Body of pancreas (tissue), 4 donors: ENCODE results near the gene STIM2. TPM values are rescaled to one million over a fixed set of nuclear protein-coding genes. Genes with fewer than 3 reads are reported as not detected.

Source experiments
- ATAC-seq: fragments of 150-250 bp; one replicate; pipeline ENCODE4 v1.9.1; 2016
- DNase-seq, 4 donors: peaks; one replicate each; pipeline ENCODE4 v3.0.0-alpha.2; 2019
- H3K27ac ChIP-seq, 4 donors: fragments of 200-600 bp; sonication (generic); 1 replicate in 3 of 4; 2 replicates in 1 of 4; pipeline versions ENCODE4 v1.5.1 to v1.6.1; 2016 to 2019; ENCODE audit warnings: mild to moderate bottlenecking in 1 of 4, mixed read lengths in 1 of 4, moderate library complexity in 1 of 4
- H3K27me3 ChIP-seq, 2 donors: fragments of 200-600 bp; sonication (generic); one replicate each; pipeline ENCODE4 v1.6.0; 2016; ENCODE audit warnings: mild to moderate bottlenecking in 1 of 2
- H3K36me3 ChIP-seq, 2 donors: fragments of 200-600 bp; sonication (generic); replicated peaks in 1 of 2; 2 replicates each; pipeline ENCODE4 v1.5.1; 2016; ENCODE audit warnings: low read depth in 2 of 2; ENCODE audit not compliant: insufficient read depth in 1 of 2
- H3K4me1 ChIP-seq: fragments of 200-600 bp; sonication (generic); one replicate; pipeline ENCODE4 v1.6.0; 2016
- H3K4me3 ChIP-seq, 2 donors: fragments of 200-600 bp; sonication (generic); 1 replicate in 1 of 2; 2 replicates in 1 of 2; pipeline ENCODE4 v1.5.1; 2016 to 2019
- H3K9me3 ChIP-seq, 3 donors: fragments of 200-600 bp; sonication (generic); 1 replicate in 2 of 3; 2 replicates in 1 of 3; pipeline ENCODE4 v1.5.1; 2016
- CTCF ChIP-seq, 7 experiments: fragments of 450-650 bp in 4 of 7; fragments of 200-600 bp in 3 of 7; sonication (generic) in 3 of 7; IDR thresholded peaks; one replicate each; pipeline ENCODE4 v1.5.1; 2016 to 2019; ENCODE audit warnings: antibody characterized with exemption in 7 of 7
- POLR2A ChIP-seq, 3 donors: fragments of 450-650 bp; IDR thresholded peaks; one replicate each; pipeline ENCODE4 v1.6.1; 2016; ENCODE audit warnings: antibody characterized with exemption in 3 of 3, mild to moderate bottlenecking in 2 of 3
- WGBS, 2 donors: methylation state at CpG; one replicate each; pipeline ENCODE4 v1.1.5; 2017; 5-methylcytosine and 5-hydroxymethylcytosine counted together
- intact Hi-C: fragments of 100-400 bp; cut with DNase I; formaldehyde crosslinking; loops from one replicate; pipeline ENCODE4 v1.15.1; 2023
- total RNA-seq, 2 donors: library from RNA; depleted of rRNA; stranded (reverse); fragments of >200 nt; gene quantifications; one replicate each; pipeline ENCODE4 v1.1.0, GENCODE V29; 2016

The STIM2 gene
- total RNA-seq, 2 donors from 2014 or later, result 10.9 to 53.4 TPM

GRCh38 chr4:27042411-27042810 lies 181.8 kb downstream of the STIM2 start:
- 88 to 100% methylated on average over 2 of the region's 2 CpGs for WGBS, 2 donors
- Histone ChIP-seq H3K9me3 (no peaks in the 10 kb centered on the region), H3K4me1 (no peaks in the 10 kb centered on the region), H3K36me3 (no peaks in the 10 kb centered on the region), H3K4me3 (no peak overlapping the region), H3K27me3 (no peaks in the 10 kb centered on the region), H3K27ac (no peak overlapping the region)
- no peak for TF ChIP-seq POLR2A (IDR thresholded peaks at IDR 0.05)
- no peak for TF ChIP-seq CTCF (IDR thresholded peaks at IDR 0.05)
- ATAC-seq (no peak), DNase-seq (no peak)
- intact Hi-C loops, result no loop called here

- DNase-seq (no peak), ATAC-seq (no peak)
- intact Hi-C loops, result no loop called here
- H3K9me3 ChIP-seq, result no peaks in the 10 kb centered on the region
- no peaks in the 10 kb centered on the region for H3K4me1 ChIP-seq
- H3K27ac ChIP-seq, result no peak overlapping the region
- WGBS, 2 donors, result 63 to 79% methylated on average over 1 of the region's 1 CpG
- no peak overlapping the region for H3K4me3 ChIP-seq
- H3K36me3 ChIP-seq, result no peaks in the 10 kb centered on the region
- no peak for TF ChIP-seq CTCF (IDR thresholded peaks at IDR 0.05)
- no peak for TF ChIP-seq POLR2A (IDR thresholded peaks at IDR 0.05)
- no peaks in the 10 kb centered on the region for H3K27me3 ChIP-seq
Measured at GRCh38 chr4:27043200-27043599, 182.6 kb downstream of the STIM2 start.

- 0 to 7% methylated on average over 1 of the region's 1 CpG for WGBS, 2 donors
- no peaks in the 10 kb centered on the region for H3K27me3 ChIP-seq
- ATAC-seq, result no peak
- no peak for DNase-seq
- intact Hi-C loops, result no loop called here
- no peak overlapping the region for H3K27ac ChIP-seq
- peaks cover 5% of the 10 kb centered on the region for H3K4me1 ChIP-seq
- H3K9me3 ChIP-seq, result no peaks in the 10 kb centered on the region
- no peaks in the 10 kb centered on the region for H3K36me3 ChIP-seq
- TF ChIP-seq POLR2A (IDR thresholded peaks at IDR 0.05) (no peak), CTCF (IDR thresholded peaks at IDR 0.05) (no peak)
- H3K4me3 ChIP-seq, result no peak overlapping the region
Measured at GRCh38 chr4:27046851-27047250, 186.2 kb downstream of the STIM2 start.

GRCh38 chr4:27048429-27049238 lies 188.0 kb downstream of the STIM2 start:
- Histone ChIP-seq H3K27ac (no peak overlapping the region), H3K36me3 (no peaks in the 10 kb centered on the region), H3K27me3 (no peaks in the 10 kb centered on the region), H3K4me3 (peak overlapping the region in 1 of 2 donors; percentile 1), H3K9me3 (no peaks in the 10 kb centered on the region), H3K4me1 (peaks cover 5% of the 10 kb centered on the region)
- TF ChIP-seq POLR2A (IDR thresholded peaks at IDR 0.05) (no peak), CTCF (IDR thresholded peaks at IDR 0.05) (peak; percentile 57 to 97 (median 81))
- intact Hi-C loops, result no loop called here
- DNase-seq (no peak), ATAC-seq (peak; percentile 70)
- 4 to 6% methylated on average over 19 of the region's 19 CpGs for WGBS, 2 donors
